ENCODE measurements around the gene ENHO. TPM values are rescaled to one million over a fixed set of nuclear protein-coding genes. Genes with fewer than 3 reads are reported as not detected.
A peak's percentile ranks its signal among the peaks of the same experiment; 100 is the strongest.
"Not testable (repeated sequence)": the region's sequence is repeated elsewhere in the genome, so short reads cannot be mapped to it uniquely, and the experiment has no call there.

The ENHO gene
- total RNA-seq, 2 experiments from 2014 or later: not detected

GRCh38 chr9:34536685-34537084 is 13.9 kb upstream of the ENHO start:
- CTCF ChIA-PET: interaction anchor here (1.2 to 1.3 kb wide), 2 partner anchors 10 to 36 kb away, joined by 3 read pairs; no protein-coding TSS in a partner anchor
- POLR2A ChIA-PET: interaction anchor here (0.6 kb wide), 1 partner anchor 23 kb away, joined by 3 read pairs; no protein-coding TSS in a partner anchor
- Mint-ChIP-seq H3K4me3 (no peak overlapping the region), H3K9me3 (no peaks in the 10 kb centered on the region), H3K36me3 (ENCODE audit: low read depth) (no peaks in the 10 kb centered on the region), H3K27me3 (peaks cover 18% of the 10 kb centered on the region), H3K27ac (no peak overlapping the region), H3K4me1 (ENCODE audit: low read depth) (no peaks in the 10 kb centered on the region)
- no peak for TF ChIP-seq CTCF (IDR thresholded peaks at IDR 0.05)
- ATAC-seq (no peak), DNase-seq (no peak)
- intact Hi-C loops (cut with micrococcal nuclease): no loop called here

GRCh38 chr9:34532041-34532440 is 9.3 kb upstream of the ENHO start:
- POLR2A ChIA-PET; H3K4me3 Mint-ChIP-seq; H3K9me3 Mint-ChIP-seq; ATAC-seq; H3K36me3 Mint-ChIP-seq (ENCODE audit: low read depth); CTCF ChIA-PET; H3K4me1 Mint-ChIP-seq (ENCODE audit: low read depth); H3K27ac Mint-ChIP-seq; intact Hi-C loops (cut with micrococcal nuclease); DNase-seq: not testable (repeated sequence)
- peaks cover 34% of the 10 kb centered on the region for H3K27me3 Mint-ChIP-seq

GRCh38 chr9:34526026-34526425 is 3.2 kb upstream of the ENHO start:
- no peak overlapping the region for H3K4me3 Mint-ChIP-seq
- H3K9me3 Mint-ChIP-seq: no peaks in the 10 kb centered on the region
- peaks cover 23% of the 10 kb centered on the region for H3K4me1 Mint-ChIP-seq (ENCODE audit: low read depth)
- intact Hi-C loops (cut with micrococcal nuclease): no loop called here
- DNase-seq (no peak), ATAC-seq (no peak)
- no peaks in the 10 kb centered on the region for H3K36me3 Mint-ChIP-seq (ENCODE audit: low read depth)
- H3K27me3 Mint-ChIP-seq: peaks cover 22% of the 10 kb centered on the region
- no peak for TF ChIP-seq CTCF (IDR thresholded peaks at IDR 0.05)
- POLR2A ChIA-PET: no interaction called here
- no peak overlapping the region for H3K27ac Mint-ChIP-seq
- CTCF ChIA-PET: no interaction called here

GRCh38 chr9:34524349-34524748 is 1.6 kb upstream of the ENHO start:
- Mint-ChIP-seq H3K27me3 (peaks cover 10% of the 10 kb centered on the region), H3K36me3 (ENCODE audit: low read depth) (no peaks in the 10 kb centered on the region), H3K4me1 (ENCODE audit: low read depth) (peaks cover 23% of the 10 kb centered on the region), H3K9me3 (no peaks in the 10 kb centered on the region), H3K27ac (no peak overlapping the region), H3K4me3 (no peak overlapping the region)
- ChIA-PET CTCF (interaction anchor here (0.9 to 1.9 kb wide), 6 partner anchors 24 to 145 kb away, joined by 3 to 6 read pairs (median 4); no protein-coding TSS in a partner anchor), POLR2A (interaction anchor here (0.8 to 1.2 kb wide), 4 partner anchors 26 to 345 kb away, joined by 3 read pairs; partner anchors contain the start of genes DCTN3, SIGMAR1 and UBAP1)
- no peak for TF ChIP-seq CTCF (IDR thresholded peaks at IDR 0.05)
- DNase-seq (no peak), ATAC-seq (no peak)
- intact Hi-C loops (cut with micrococcal nuclease): no loop called here

- CTCF ChIA-PET: interaction anchor here (1.1 to 1.7 kb wide), 3 partner anchors 69 to 119 kb away, joined by 3 to 4 read pairs (median 3); no protein-coding TSS in a partner anchor
- DNase-seq (no peak), ATAC-seq (no peak)
- H3K9me3 Mint-ChIP-seq: no peaks in the 10 kb centered on the region
- H3K4me3 Mint-ChIP-seq: peak overlapping the region; percentile 50
- peaks cover 23% of the 10 kb centered on the region for H3K4me1 Mint-ChIP-seq (ENCODE audit: low read depth)
- no peak overlapping the region for H3K27ac Mint-ChIP-seq
- TF ChIP-seq CTCF (IDR thresholded peaks at IDR 0.05): no peak
- intact Hi-C loops (cut with micrococcal nuclease): no loop called here
- POLR2A ChIA-PET: no interaction called here
- H3K36me3 Mint-ChIP-seq (ENCODE audit: low read depth): no peaks in the 10 kb centered on the region
- peaks cover 9% of the 10 kb centered on the region for H3K27me3 Mint-ChIP-seq
Measured at GRCh38 chr9:34522091-34522887, 501 bp downstream of the ENHO start.

All from activated CD8-positive, alpha-beta T cell treated with anti-CD3 and anti-CD28 coated beads for 36 hours (primary cell).